Measurements from ENCODE around the gene POPDC3.

Gene POPDC3

GRCh38 chr6:105122717-105123116, 57.1 kb downstream of the POPDC3 start:
- Histone ChIP-seq H3K9ac (ENCODE audit: low read length) (no peak overlapping the region), H3K9me2 (replicated peaks; ENCODE audit: insufficient read depth, low read length) (no peaks in the 10 kb centered on the region), H2AFZ (ENCODE audit: low read depth, low read length, severe bottlenecking) (no peak overlapping the region), H3K4me3 (ENCODE audit: insufficient read depth, low read length, poor library complexity, severe bottlenecking) (no peak overlapping the region), H3K4me2 (ENCODE audit: low read depth, low read length, poor library complexity, severe bottlenecking) (no peak overlapping the region), H3K36me3 (ENCODE audit: low read length) (no peaks in the 10 kb centered on the region), H3K27me3 (ENCODE audit: low read length) (no peaks in the 10 kb centered on the region), H4K20me1 (ENCODE audit: low read depth, low read length) (no peaks in the 10 kb centered on the region), H3F3A (ENCODE audit: insufficient read depth) (no peaks in the 10 kb centered on the region), H3K27ac (ENCODE audit: low read depth, low read length) (no peak overlapping the region), H3K79me2 (ENCODE audit: insufficient read depth, low read length) (no peaks in the 10 kb centered on the region), H3K9me3 (ENCODE audit: insufficient read depth, low read length) (no peaks in the 10 kb centered on the region)
- TF ChIP-seq CTCF (IDR thresholded peaks at IDR 0.05; ENCODE audit: insufficient read depth, low read length, poor library complexity, severe bottlenecking): no peak
- TF ChIP-seq EZH2phosphoT487 (conservative IDR thresholded peaks at IDR 0.05; ENCODE audit: low read length): no peak

- Histone ChIP-seq H3K4me3 (ENCODE audit: insufficient read depth, low read length, poor library complexity, severe bottlenecking) (no peak overlapping the region), H3K36me3 (ENCODE audit: low read length) (no peaks in the 10 kb centered on the region), H3F3A (ENCODE audit: insufficient read depth) (no peaks in the 10 kb centered on the region), H3K9me2 (replicated peaks; ENCODE audit: insufficient read depth, low read length) (no peaks in the 10 kb centered on the region), H3K4me2 (ENCODE audit: low read depth, low read length, poor library complexity, severe bottlenecking) (no peak overlapping the region), H2AFZ (ENCODE audit: low read depth, low read length, severe bottlenecking) (no peak overlapping the region), H4K20me1 (ENCODE audit: low read depth, low read length) (no peaks in the 10 kb centered on the region), H3K27me3 (ENCODE audit: low read length) (no peaks in the 10 kb centered on the region), H3K79me2 (ENCODE audit: insufficient read depth, low read length) (no peaks in the 10 kb centered on the region), H3K27ac (ENCODE audit: low read depth, low read length) (no peak overlapping the region), H3K9ac (ENCODE audit: low read length) (no peak overlapping the region), H3K9me3 (ENCODE audit: insufficient read depth, low read length) (no peaks in the 10 kb centered on the region)
- TF ChIP-seq CTCF (IDR thresholded peaks at IDR 0.05; ENCODE audit: insufficient read depth, low read length, poor library complexity, severe bottlenecking) (no peak), EZH2phosphoT487 (conservative IDR thresholded peaks at IDR 0.05; ENCODE audit: low read length) (no peak)
These were observed 57.8 kb downstream of the POPDC3 start for GRCh38 chr6:105121981-105122380.

DNA sequence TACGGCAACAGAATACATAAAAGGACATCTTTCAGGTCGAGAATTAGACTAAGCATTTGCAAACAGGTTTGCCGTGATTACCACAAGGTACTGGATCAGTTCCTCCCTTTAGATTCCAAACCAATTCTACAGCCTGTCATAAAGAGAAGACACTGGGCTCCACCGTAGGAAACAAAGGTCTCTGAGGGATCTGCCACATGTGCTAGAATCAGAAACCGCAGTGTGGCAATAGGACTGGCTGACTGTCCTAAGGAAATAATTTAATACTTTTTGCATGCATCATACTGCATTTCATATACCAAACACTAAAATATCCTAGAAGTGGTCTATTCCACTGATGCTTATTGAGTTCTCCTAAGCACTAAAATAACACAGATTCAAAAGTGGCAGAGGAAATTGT, 59.2 kb downstream of the POPDC3 start:
- Histone ChIP-seq H3K9me2 (replicated peaks; ENCODE audit: insufficient read depth, low read length) (no peaks in the 10 kb centered on the region), H3K27me3 (ENCODE audit: low read length) (no peaks in the 10 kb centered on the region), H3K9ac (ENCODE audit: low read length) (no peak overlapping the region), H2AFZ (ENCODE audit: low read depth, low read length, severe bottlenecking) (no peak overlapping the region), H3K27ac (ENCODE audit: low read depth, low read length) (no peak overlapping the region), H3K9me3 (ENCODE audit: insufficient read depth, low read length) (no peaks in the 10 kb centered on the region), H4K20me1 (ENCODE audit: low read depth, low read length) (no peaks in the 10 kb centered on the region), H3K4me2 (ENCODE audit: low read depth, low read length, poor library complexity, severe bottlenecking) (no peak overlapping the region), H3K4me3 (ENCODE audit: insufficient read depth, low read length, poor library complexity, severe bottlenecking) (no peak overlapping the region), H3F3A (ENCODE audit: insufficient read depth) (no peaks in the 10 kb centered on the region), H3K79me2 (ENCODE audit: insufficient read depth, low read length) (no peaks in the 10 kb centered on the region), H3K36me3 (ENCODE audit: low read length) (no peaks in the 10 kb centered on the region)
- TF ChIP-seq CTCF (IDR thresholded peaks at IDR 0.05; ENCODE audit: insufficient read depth, low read length, poor library complexity, severe bottlenecking): no peak
- no peak for TF ChIP-seq EZH2phosphoT487 (conservative IDR thresholded peaks at IDR 0.05; ENCODE audit: low read length)

Data from SU-DHL-6 (cell line).